Hippocampal formation (tissue), 2 donors: ENCODE results near the gene UNCX.

Experiments
- DNase-seq, 2 donors: peaks; one replicate each; lab custom pipeline; 2025; lab: John Stamatoyannopoulos, UW

The UNCX gene

GRCh38 chr7:1243964-1244416 is 11.3 kb downstream of the UNCX start:
- no peak for DNase-seq

GRCh38 chr7:1244700-1245523 is 12.2 kb downstream of the UNCX start:
- DNase-seq = no peak

- DNase-seq = no peak
These were observed 12.9 kb downstream of the UNCX start for GRCh38 chr7:1245524-1246050.

GRCh38 chr7:1246160-1246870 is 13.6 kb downstream of the UNCX start:
- no peak for DNase-seq

GRCh38 chr7:1246871-1247526 is 14.3 kb downstream of the UNCX start:
- DNase-seq = no peak

GRCh38 chr7:1247527-1248041 is 14.9 kb downstream of the UNCX start:
- DNase-seq = no peak

- DNase-seq = no peak
These were observed 15.7 kb downstream of the UNCX start for GRCh38 chr7:1248143-1248915.

- DNase-seq = no peak
These were observed 16.4 kb downstream of the UNCX start for GRCh38 chr7:1248916-1249581.

GRCh38 chr7:1249731-1250130 is 17.1 kb downstream of the UNCX start:
- DNase-seq = no peak

- DNase-seq = no peak
These were observed 18.2 kb downstream of the UNCX start for GRCh38 chr7:1250901-1251300.

GRCh38 chr7:1251796-1252539 is 19.3 kb downstream of the UNCX start:
- DNase-seq = no peak

- no peak for DNase-seq
These were observed 19.9 kb downstream of the UNCX start for GRCh38 chr7:1252540-1253090.

- no peak for DNase-seq
These were observed 21.1 kb downstream of the UNCX start for GRCh38 chr7:1253681-1254181.

- DNase-seq = no peak
These were observed 21.8 kb downstream of the UNCX start for GRCh38 chr7:1254281-1255079.

- DNase-seq = no peak
These were observed 22.6 kb downstream of the UNCX start for GRCh38 chr7:1255080-1255816.

GRCh38 chr7:1255817-1256340 is 23.2 kb downstream of the UNCX start:
- no peak for DNase-seq

- no peak for DNase-seq
These were observed 23.9 kb downstream of the UNCX start for GRCh38 chr7:1256621-1257020.

GRCh38 chr7:1257221-1257620 is 24.5 kb downstream of the UNCX start:
- DNase-seq = no peak
